ACHN (cell line): ENCODE measurements around the gene EPN2.
A peak's percentile ranks its signal among the peaks of the same experiment; 100 is the strongest.

Experiments used
- DNase-seq: peaks from one replicate; pipeline ENCODE4 v3.0.0-alpha.2; 2015
- in situ Hi-C: cut with HindIII; loops from 2 replicates; pipeline ENCODE4 v1.10.0; 2017; ENCODE audit warnings: low sequenced_read_pairs, low pct_ligation_motif_present, low pct_unique_long_range_greater_than_20kb

Gene EPN2

GRCh38 chr17:19333736-19334290 lies 96.6 kb downstream of the EPN2 start:
- in situ Hi-C loops, result no loop called here
- DNase-seq, result no peak

- DNase-seq, result no peak
- in situ Hi-C loops, result no loop called here
These were observed 97.2 kb downstream of the EPN2 start for GRCh38 chr17:19334331-19334730.

- in situ Hi-C loops, result no loop called here
- no peak for DNase-seq
These were observed 98.9 kb downstream of the EPN2 start for GRCh38 chr17:19335951-19336631.

GRCh38 chr17:19336938-19337711 lies 100.0 kb downstream of the EPN2 start:
- in situ Hi-C loops, result no loop called here
- DNase-seq, result no peak

- no peak for DNase-seq
- in situ Hi-C loops, result no loop called here
These were observed 100.5 kb downstream of the EPN2 start for GRCh38 chr17:19337712-19338023.

GRCh38 chr17:19338031-19338990 lies 101.1 kb downstream of the EPN2 start:
- peak; percentile 66 for DNase-seq
- in situ Hi-C loops, result no loop called here

- in situ Hi-C loops, result no loop called here
These were observed 102.2 kb downstream of the EPN2 start for GRCh38 chr17:19339341-19339815.

GRCh38 chr17:19341211-19341631 lies 104.1 kb downstream of the EPN2 start:
- DNase-seq, result no peak
- in situ Hi-C loops, result no loop called here

More at GRCh38 chr17:19339341-19339815, 102.2 kb downstream of the EPN2 start:
- no peak for DNase-seq

- DNase-seq, result no peak
- in situ Hi-C loops, result no loop called here
These were observed 104.8 kb downstream of the EPN2 start for GRCh38 chr17:19341641-19342610.

GRCh38 chr17:19342611-19343255 lies 105.6 kb downstream of the EPN2 start:
- DNase-seq, result no peak
- in situ Hi-C loops, result no loop called here

GRCh38 chr17:19343256-19343630 lies 106.1 kb downstream of the EPN2 start:
- no peak for DNase-seq
- in situ Hi-C loops, result no loop called here

GRCh38 chr17:19343671-19344151 lies 106.5 kb downstream of the EPN2 start:
- in situ Hi-C loops, result no loop called here
- DNase-seq, result no peak

GRCh38 chr17:19344311-19345066 lies 107.3 kb downstream of the EPN2 start:
- DNase-seq, result no peak
- in situ Hi-C loops, result no loop called here

GRCh38 chr17:19345067-19345460 lies 107.9 kb downstream of the EPN2 start:
- in situ Hi-C loops, result no loop called here
- no peak for DNase-seq

- in situ Hi-C loops, result no loop called here
- no peak for DNase-seq
These were observed 108.6 kb downstream of the EPN2 start for GRCh38 chr17:19345486-19346350.
